ENCODE measurements around the gene SMG9.

The SMG9 gene

GRCh38 chr19:43751466-43752220 lies 3.1 kb downstream of the SMG9 start:
- no peak for DNase-seq

GRCh38 chr19:43749898-43750297 lies 4.9 kb downstream of the SMG9 start:
- DNase-seq = no peak

- no peak for DNase-seq
These were observed 5.6 kb downstream of the SMG9 start for GRCh38 chr19:43749152-43749551.

GRCh38 chr19:43748685-43749084 lies 6.1 kb downstream of the SMG9 start:
- DNase-seq = no peak

GRCh38 chr19:43748205-43748594 lies 6.6 kb downstream of the SMG9 start:
- no peak for DNase-seq

GRCh38 chr19:43747557-43748204 lies 7.1 kb downstream of the SMG9 start:
- DNase-seq = no peak

GRCh38 chr19:43743059-43743458 lies 11.7 kb downstream of the SMG9 start:
- DNase-seq = no peak

- DNase-seq = no peak
These were observed 13.5 kb downstream of the SMG9 start for GRCh38 chr19:43741075-43741825.

GRCh38 chr19:43739439-43740235 lies 15.1 kb downstream of the SMG9 start:
- DNase-seq = no peak

GRCh38 chr19:43738780-43739211 lies 16.0 kb downstream of the SMG9 start:
- DNase-seq = no peak

GRCh38 chr19:43735957-43736356 lies 18.8 kb downstream of the SMG9 start:
- no peak for DNase-seq

GRCh38 chr19:43735013-43735412 lies 19.7 kb downstream of the SMG9 start:
- no peak for DNase-seq

GRCh38 chr19:43731846-43732245 lies 22.9 kb downstream of the SMG9 start:
- DNase-seq = no peak

GRCh38 chr19:43731346-43731745 lies 23.4 kb downstream of the SMG9 start:
- DNase-seq = no peak

GRCh38 chr19:43729919-43730318 lies 24.8 kb downstream of the SMG9 start:
- DNase-seq = no peak

GRCh38 chr19:43727593-43727853 lies 27.2 kb downstream of the SMG9 start:
- DNase-seq = no peak

GRCh38 chr19:43726736-43727592 lies 27.8 kb downstream of the SMG9 start:
- no peak for DNase-seq

- DNase-seq = no peak
These were observed 29.3 kb downstream of the SMG9 start for GRCh38 chr19:43725468-43725867.

- no peak for DNase-seq
These were observed 29.9 kb downstream of the SMG9 start for GRCh38 chr19:43724896-43725295.

- no peak for DNase-seq
These were observed 31.2 kb downstream of the SMG9 start for GRCh38 chr19:43723588-43723987.

GRCh38 chr19:43721469-43722048 lies 33.2 kb downstream of the SMG9 start:
- no peak for DNase-seq

GRCh38 chr19:43720936-43721335 lies 33.8 kb downstream of the SMG9 start:
- no peak for DNase-seq
